HG03565 (cell line): Measurements from ENCODE around the gene NCK2.

Experiments
- ATAC-seq: cut with Tn5 transposase; IDR thresholded peaks from one replicate; pipeline ENCODE4 v1.9.1; 2021; ENCODE audit warnings: mild to moderate bottlenecking, moderate library complexity; ENCODE audit not compliant: unreplicated experiment

The NCK2 gene

DNA sequence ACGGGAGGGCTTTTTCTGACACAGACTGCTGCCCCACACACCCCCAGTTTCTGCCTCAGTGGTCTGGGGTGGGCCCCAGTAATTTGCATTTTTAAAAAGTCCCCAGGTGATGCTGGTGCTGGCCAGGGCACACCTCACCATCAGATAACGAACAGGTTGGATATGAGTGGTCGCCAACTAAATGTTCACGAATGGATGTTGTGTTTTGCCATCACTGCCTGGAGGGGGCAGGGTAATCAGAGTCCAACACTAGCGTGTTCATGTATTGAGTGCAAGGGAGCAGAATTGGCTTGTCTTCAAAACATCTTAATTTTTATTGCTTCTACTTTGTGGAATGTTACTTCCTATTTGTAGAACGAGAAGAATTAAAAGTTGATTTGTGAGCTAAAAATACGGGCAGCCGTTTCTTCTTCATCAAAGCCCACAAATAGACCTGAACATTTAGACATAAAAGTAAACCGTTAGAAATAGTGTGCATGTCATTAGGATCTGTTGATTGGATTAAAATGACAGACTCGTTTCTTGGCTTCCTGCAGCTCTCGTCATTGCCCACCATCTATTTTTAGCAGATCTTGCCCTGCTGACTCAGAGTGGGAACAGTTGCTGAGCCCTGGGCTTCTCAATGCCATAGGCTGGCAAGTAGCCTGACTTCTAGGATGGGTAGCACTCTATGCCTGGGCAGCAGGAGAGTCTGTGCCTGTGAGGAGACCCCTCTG, 45.2 kb downstream of the NCK2 start:
- peak; percentile 44 for ATAC-seq

DNA sequence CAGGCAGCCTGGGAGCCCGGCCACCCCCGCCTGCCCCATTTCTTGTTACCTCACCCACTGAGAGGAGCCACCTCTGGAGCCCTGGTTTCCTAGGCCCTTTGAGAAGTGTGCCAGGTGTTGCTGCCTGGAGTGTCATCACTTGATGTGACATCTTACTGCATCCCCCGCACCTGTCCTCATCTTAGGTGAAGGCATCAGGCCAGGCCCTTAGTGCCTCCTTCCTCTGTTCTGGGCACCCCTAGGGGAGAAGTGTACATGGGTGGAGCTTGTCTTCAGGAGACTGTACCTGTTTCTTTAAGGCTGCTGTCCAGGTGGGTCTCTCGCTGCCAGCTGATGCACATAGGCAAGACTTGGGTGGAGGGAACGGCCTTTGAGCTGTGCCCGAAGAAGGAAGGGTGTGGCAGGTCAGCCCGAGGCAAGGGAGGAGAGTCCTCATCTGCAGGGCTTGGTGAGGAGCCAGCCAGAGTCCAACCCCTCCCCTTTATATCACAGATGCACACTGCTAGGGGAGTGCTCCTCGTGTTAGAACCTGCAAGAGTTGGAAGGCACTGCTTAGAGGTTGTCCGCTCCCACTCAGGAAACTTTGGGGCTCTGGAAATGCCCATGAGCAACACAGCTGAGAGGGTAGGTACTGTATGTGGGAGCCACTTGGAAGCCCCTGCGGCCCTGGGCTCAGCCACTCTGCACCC, 45.9 kb downstream of the NCK2 start:
- peak; percentile 11 for ATAC-seq

DNA sequence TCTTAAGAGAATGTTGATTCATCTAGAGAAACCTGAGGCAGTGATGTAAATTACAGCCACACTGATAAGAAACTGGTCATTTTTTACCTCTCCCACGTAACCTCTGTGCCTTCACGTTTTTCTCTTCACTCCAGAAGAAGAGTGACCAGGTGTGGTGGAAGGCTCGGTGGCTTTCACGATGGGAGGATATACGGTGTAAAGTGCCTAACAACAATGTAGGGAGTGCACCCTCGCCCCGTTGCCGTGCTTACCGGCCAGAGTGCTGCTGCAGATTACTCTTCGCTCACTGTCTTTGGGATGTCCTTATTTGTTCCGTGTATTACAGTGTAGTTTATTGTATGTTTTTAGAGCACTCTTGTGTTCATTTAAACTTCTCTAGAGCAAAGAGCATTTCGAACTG, 46.5 kb downstream of the NCK2 start:
- no peak for ATAC-seq

DNA sequence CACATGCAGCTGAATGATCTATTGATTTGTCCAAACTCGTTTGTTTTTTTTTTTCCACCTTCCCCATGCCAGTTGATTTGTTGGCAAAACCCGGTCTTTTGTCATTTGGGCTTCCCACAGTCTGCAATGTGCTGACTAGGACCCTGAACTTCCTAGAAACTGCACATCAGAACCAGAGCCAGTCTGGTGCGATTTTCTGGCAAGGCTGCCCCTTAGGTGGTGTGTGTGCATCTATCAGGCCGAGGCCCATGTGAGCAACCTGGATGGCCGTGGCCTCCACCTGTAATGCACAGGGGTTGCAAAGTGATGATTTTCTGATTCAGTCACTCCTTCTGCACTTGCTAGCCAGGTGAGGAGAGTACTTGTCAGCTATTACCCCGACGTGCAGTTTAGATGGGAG, 47.8 kb downstream of the NCK2 start:
- no peak for ATAC-seq

DNA sequence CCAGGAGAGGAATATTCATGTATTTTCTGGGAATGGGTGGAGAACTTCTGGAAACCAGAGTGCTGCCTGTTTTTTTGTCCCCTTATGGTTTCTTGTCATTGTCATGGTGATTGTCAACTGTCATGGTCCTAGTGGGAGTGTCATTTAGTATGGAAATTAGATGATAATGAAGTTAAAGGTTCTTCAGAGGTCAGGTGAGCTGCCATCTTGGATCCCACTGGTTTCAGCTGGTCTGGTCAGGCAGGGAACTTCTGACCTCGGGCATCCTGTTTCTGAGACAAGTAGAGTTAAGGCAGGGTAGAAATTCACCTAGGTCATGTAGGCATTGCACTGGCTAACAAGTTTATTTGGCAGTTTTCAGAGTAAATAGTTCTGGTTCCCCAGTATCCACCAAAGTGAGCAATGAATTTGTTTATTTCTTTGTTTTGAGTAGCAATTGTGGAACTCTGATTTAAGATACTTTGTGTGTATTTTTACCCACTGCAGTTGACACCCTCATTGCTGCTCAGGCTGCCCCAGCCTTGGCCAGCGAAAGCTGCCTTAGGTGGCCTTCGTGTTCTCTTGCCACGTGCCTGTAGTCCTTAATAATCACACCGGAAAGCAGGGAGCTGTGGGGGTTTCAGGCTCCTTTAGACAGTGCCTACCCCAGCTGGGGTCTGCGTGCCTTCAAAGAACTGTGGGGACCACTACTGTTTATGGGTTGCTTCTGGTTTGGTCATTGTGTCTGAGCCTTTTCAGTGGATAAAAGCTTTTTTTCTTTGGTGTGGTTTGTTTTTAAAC, 48.7 kb downstream of the NCK2 start:
- no peak for ATAC-seq

DNA sequence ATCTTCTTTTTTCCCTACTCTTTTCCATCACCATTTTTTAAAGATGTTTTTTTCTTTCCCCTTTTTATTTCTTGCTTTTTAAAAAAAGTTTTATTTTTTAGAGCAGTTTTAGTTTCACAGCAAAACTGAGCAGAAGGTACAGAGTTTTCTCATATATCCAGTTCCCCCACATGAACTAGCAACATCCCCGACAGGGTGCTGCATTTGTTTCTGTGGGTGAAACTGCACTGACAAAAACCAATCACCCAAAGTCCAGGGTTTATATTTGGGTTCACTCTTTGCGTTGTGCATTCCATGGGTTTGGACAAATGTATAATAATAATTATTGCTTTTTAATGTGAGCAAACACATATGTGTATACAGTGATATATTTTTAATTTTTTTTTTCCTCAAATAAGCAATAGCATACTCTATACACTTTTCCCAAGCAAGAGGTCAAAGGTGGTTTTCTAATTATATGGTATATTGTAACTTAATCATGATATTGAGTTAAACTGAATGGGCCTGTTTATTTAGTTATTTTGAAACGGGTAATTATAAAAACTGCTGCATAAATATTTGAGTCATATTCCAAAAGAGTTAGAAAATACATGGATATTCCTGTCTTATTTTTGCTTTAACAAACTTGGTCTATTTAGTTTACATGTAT, 50.3 kb downstream of the NCK2 start:
- ATAC-seq = no peak

DNA sequence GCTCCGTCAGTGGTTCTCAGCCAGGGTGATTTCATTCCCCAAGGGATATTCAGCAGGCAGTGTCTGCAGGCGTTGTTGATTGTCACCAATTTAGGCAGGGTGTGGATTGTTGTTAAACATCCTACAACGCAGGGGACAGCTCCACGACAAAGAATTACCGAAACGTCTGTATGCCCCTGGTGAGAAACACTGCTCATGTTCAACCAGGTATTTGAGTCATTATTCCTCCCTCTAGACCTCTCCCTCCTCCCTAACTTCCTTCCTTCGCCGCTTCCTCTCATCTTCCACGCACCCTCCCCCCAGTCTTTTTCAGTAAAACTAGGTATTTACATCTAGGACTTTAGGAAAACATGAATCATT, 50.8 kb downstream of the NCK2 start:
- no peak for ATAC-seq

DNA sequence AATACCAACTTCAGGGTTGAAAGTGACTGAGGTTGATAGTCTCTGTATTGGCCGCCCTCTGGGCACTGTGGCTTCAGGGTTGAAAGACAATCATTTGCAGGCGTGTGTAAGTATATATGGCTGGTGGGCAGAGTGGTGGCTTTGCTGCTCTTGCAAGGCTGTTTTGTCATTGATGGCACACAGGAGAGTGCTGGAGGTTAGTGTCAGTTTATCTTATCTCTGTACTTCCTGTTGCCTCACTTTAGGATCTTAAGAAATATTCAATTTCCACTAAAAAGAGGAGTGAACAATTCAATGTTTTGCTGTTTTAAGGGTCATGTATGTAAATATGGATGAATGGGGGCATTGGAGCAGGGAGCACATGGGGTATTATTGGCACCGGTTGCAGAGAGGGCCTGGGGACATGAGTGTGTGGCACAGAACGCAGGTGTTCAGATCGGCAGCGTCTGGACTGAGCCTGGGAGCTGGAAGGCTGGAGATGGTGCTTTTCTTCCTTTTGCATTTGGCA, 51.5 kb downstream of the NCK2 start:
- ATAC-seq = no peak

DNA sequence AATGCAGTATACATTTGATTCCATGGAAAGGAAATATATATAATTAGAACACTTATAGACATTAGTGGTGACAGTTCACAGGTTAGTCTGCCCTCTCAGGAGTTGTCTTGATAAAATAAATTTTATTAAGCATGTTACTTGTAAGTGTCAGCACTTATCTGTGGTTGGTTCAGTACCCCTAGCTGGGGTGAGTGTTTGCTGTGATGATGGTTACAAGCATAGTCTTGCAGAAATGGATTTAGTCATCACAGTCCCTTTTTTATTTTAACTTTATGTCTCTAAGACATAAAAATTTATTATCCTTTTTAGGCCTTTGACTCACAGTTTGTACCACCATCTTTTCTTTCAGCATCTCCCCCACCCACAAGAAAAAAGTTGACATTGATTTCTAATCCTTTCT, 52.1 kb downstream of the NCK2 start:
- ATAC-seq = no peak

DNA sequence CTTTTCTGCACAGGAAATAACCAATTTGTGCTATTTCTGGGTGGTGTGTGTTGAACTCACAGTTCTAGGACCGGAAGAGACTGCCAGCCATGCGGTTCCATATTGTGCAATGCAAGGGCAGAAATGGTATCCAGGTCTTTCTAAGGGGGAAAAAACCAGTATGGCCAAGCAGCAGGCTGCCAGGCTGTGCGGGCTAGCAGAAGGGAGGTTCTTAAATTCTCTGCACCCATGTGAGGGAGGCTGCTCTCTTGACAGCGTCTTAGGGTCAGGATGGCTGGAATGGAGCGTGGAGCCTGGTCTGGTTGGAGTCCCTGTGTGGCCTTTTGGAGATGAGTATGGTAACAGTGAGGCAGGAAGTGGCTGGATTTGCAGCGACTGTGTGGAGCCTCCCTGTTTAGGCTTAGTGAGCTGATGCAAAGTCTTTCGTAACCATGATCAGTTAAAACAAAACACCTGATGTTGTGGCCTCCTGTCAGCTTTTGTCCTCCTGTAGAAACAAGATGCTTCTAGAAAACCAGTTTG, 52.6 kb downstream of the NCK2 start:
- ATAC-seq = peak; percentile 38

DNA sequence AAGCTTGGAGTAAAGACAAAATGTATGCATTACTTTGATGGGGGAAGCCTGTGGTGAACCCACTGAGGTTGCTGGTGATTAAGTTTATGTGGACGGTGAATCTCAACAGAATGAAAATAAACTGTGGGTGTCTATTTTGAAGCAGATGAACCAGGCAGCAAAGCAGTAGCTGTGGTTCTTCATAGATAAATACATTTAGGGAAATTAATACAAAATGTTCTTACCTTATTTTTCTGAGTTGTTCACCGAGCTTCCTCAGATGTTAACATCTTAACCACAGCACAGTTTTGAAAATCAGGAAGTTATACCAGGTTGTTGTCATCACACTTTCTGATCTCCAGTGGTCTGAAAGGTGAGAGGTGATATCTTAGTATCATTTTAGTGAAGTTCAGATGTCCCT, 53.9 kb downstream of the NCK2 start:
- no peak for ATAC-seq

DNA sequence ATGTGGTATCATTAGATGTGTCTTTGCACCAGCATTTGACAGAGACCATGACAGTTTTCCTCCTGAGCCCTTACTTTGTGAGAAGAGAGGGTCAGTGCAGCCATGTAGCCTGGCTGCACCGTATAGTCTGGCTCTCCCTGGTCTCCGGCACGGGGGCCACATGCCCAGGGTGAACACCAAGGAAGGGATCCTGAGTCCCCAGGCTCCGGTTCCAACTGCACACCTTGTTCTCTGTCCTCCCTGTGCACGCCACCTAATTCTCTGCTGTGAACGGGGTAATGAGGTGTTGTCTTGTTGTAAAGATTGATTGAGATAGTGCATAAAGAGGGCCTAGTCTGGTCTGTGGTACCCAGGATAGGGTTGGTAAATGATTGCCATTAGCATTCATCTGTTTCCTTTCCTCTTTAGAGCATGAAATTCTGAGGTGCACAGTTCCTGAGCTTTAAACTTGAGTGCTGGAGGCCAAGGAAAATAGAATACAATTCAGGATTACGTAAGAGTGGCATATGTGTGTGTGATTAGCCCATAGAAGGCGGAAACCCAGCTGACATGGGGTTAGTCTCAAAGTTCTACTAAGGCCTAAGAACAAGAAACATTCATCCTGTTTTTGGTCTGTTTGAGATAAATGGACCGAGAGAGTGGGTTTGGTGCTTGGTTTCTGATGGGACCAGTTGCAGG, 55.5 kb downstream of the NCK2 start:
- ATAC-seq = no peak

DNA sequence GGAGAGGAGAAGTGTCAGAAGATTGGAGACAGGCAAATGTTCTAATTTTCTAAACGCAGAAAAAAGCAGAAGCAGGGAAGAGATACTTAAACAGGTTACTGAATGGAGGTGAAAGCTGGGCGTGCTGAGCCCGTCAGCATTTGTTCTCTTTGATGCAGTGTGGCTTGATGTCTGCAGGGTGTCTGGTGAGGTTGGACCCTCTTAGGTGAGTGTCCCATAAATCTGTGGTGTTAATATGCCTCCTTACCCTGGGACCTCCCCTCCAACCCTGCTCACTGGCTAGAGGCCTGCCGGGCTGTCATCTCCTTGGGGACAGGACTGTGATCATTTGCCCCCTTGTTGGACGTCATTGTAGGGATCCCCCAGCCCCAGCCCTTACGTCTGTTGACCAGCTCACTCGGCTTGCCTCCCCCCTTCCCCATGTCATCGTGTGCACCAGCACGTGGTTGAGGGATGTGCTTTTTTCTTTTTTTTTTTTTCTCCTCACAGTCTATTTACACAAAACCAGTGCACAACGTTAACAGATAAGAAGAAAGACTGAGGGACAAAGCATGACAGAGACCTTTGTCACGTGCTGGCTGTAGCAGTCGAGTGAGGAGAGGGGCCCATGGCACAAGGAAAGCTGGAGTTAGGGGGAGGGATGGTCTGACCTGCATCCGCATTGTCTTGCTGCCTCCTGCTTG, 56.4 kb downstream of the NCK2 start:
- no peak for ATAC-seq

DNA sequence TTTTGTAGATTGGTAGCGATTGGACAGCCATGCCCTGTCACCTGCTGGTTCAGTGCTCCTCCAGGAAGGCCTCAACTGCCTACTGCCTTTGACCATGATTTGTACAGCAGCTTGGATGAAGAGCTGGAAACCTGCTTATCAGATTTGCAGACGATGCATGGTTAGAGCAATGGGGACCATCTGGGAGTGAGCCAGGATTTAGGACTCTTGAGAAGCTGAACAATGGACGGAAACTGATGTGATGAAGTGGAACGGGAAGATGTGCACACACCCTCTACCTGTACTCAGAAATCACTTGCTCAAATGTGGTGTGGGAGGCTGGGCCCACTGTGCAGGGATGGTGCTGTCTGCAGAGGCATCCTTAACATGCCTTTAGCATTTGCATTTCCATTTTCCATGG, 57.2 kb downstream of the NCK2 start:
- no peak for ATAC-seq

DNA sequence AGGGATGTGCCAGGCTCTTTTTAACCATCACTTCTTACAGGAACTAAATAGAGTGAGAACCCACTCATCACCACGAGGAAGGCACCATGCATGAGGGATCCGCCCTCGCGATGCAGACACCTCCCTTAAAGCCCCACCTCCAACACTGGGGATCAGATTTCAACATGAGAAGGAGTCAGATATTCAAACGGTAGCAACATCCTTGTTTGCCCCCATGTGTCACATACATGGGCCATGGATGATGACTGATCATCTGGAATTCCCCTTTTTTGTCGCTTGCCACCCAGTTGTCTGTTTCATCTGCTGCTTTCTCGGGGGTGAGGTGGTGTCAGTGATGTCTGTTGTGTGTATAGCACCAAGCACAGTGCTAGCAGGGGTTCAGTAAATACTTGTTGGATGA, 57.9 kb downstream of the NCK2 start:
- peak; percentile 42 for ATAC-seq

DNA sequence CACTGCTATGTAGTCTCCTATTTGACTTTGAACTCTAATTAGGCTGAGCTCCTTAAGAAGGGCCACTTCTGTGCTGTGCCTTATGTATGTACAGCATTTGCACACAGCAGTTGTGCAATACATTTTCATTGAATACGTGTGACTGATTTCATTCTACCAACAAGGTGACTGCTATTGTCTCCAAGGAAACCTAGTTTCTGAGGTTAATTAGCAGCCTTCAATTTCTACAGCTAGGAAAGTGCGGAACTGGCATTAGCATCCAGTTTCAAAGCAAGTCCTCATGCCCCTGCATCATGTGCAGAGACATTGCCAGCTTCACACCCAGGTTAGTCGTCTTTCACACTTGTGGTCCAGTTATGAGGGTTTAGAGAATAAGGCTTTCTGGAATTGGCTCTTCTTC, 58.6 kb downstream of the NCK2 start:
- no peak for ATAC-seq

DNA sequence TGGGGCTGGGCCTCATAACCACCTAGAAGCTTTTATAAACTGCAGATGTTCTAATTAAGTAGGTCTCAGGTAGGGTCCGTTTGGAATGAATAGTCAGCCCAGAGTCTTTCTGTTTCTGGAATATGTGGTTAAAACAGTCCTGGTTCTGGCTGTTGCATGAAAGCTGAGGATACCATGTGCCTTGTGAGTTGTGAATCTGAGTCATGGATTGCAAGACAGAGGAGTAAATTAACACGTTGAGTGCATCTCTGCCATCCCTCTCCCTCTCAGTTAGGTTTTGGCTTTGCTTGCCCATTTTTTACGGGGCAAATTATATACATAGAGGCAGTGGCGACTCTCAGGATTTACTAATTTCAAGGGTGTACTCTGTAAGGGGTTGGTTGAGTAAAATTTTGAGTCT, 59.1 kb downstream of the NCK2 start:
- ATAC-seq = no peak

DNA sequence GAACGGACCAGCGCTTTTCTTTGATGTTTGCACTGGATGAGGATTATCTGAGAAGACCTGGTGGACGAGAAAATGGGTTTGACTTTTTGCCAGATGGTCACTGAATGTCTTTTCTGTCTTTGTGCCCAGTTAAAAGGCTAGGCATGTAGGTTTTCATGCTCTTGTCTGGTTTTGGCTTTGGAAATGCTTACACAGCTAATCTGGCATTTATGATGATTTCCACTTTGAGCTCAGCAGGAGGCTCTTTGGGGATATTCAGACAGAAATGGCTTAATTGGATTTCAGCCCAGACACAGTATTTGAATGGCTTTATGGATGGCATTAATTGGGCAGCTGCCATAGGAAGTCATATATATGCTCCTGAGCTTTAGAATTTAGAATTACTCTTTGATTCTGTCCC, 59.6 kb downstream of the NCK2 start:
- no peak for ATAC-seq

DNA sequence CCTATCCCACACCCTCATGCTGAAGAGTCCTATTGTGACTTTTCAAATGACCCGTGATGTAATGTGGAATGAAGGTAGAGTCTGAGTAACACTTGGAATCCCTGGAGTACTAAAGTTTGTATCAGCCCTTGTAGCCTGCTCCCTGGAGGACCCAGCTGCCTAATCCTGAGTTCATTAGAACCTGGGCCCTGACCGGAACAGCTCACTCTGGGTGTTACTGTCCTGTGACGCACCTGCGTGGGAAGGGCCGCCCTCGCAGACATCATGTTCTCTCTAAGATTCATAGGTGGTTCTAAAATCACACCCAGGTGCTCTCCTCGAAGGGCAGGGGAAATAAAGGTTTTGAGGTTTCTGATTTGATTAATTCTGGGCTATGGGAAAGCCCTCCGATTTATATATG, 62.3 kb downstream of the NCK2 start:
- no peak for ATAC-seq
